ENCODE results near the gene GATD1. TPM values are rescaled to one million over a fixed set of nuclear protein-coding genes. Genes with fewer than 3 reads are reported as not detected.

GATD1 gene
- polyA plus RNA-seq, 3 donors: 47.3 to 62.5 (median 53.8) TPM

Other genes with a start within 250 kb of the GATD1 start
- gene HRAS, start 241.9 kb downstream of the GATD1 start, polyA plus RNA-seq (ENCODE audit: insufficient read length in 3 of 3): 10 to 100 TPM; 36.8 to 44.5 (median 39.2) TPM
- gene LRRC56, start 240.0 kb downstream of the GATD1 start, polyA plus RNA-seq (ENCODE audit: insufficient read length in 3 of 3): 1 to 10 TPM; 2.7 to 3.2 (median 3.0) TPM
- 1 to 10 TPM; 2.6 to 2.7 (median 2.6) TPM for gene LMNTD2, start 216.7 kb downstream of the GATD1 start, polyA plus RNA-seq (ENCODE audit: insufficient read length in 3 of 3)
- 10 to 100 TPM; 33.3 to 42.0 (median 37.5) TPM for gene RASSF7, start 216.5 kb downstream of the GATD1 start, polyA plus RNA-seq (ENCODE audit: insufficient read length in 3 of 3)
- 10 to 100 TPM; 17.9 to 20.7 (median 18.4) TPM for gene PHRF1, start 201.0 kb downstream of the GATD1 start, polyA plus RNA-seq (ENCODE audit: insufficient read length in 3 of 3)
- gene IRF7, start 161.5 kb downstream of the GATD1 start, polyA plus RNA-seq (ENCODE audit: insufficient read length in 3 of 3): 1 to 10 TPM; 5.9 to 8.0 (median 7.3) TPM
- gene CDHR5, start 152.5 kb downstream of the GATD1 start, polyA plus RNA-seq (ENCODE audit: insufficient read length in 3 of 3): 10 to 100 TPM; 31.0 to 42.2 (median 41.3) TPM
- gene SCT, start 150.3 kb downstream of the GATD1 start, polyA plus RNA-seq (ENCODE audit: insufficient read length in 3 of 3): 1 to 10 TPM in 2 of 3 donors, under 1 TPM in 1; 0.76 to 1.6 (median 1.5) TPM
- gene DRD4, start 140.2 kb downstream of the GATD1 start, polyA plus RNA-seq (ENCODE audit: insufficient read length in 3 of 3): 1 to 10 TPM; 1.4 to 2.4 (median 1.6) TPM
- gene DEAF1, start 82.3 kb downstream of the GATD1 start, polyA plus RNA-seq (ENCODE audit: insufficient read length in 3 of 3): 10 to 100 TPM; 30.6 to 52.9 (median 43.5) TPM
- 10 to 100 TPM; 31.0 to 38.4 (median 33.2) TPM for gene TMEM80, start 81.7 kb downstream of the GATD1 start, polyA plus RNA-seq (ENCODE audit: insufficient read length in 3 of 3)
- 100 to 1,000 TPM in 1 of 3 donors, 10 to 100 TPM in 2; 89.8 to 112 (median 91.2) TPM for gene EPS8L2, start 71.3 kb downstream of the GATD1 start, polyA plus RNA-seq (ENCODE audit: insufficient read length in 3 of 3)
- 100 to 1,000 TPM; 109 to 129 (median 120) TPM for gene TALDO1, start 30.0 kb downstream of the GATD1 start, polyA plus RNA-seq (ENCODE audit: insufficient read length in 3 of 3)
- under 1 TPM; 0.24 to 0.29 (median 0.27) TPM for gene CEND1, start 12.6 kb upstream of the GATD1 start, polyA plus RNA-seq (ENCODE audit: insufficient read length in 3 of 3)
- gene SLC25A22, start 20.8 kb upstream of the GATD1 start, polyA plus RNA-seq (ENCODE audit: insufficient read length in 3 of 3): 10 to 100 TPM; 10.8 to 11.5 (median 10.9) TPM
- 1 to 10 TPM; 5.4 to 6.9 (median 5.6) TPM for gene PIDD1, start 27.7 kb upstream of the GATD1 start, polyA plus RNA-seq (ENCODE audit: insufficient read length in 3 of 3)
- gene RPLP2, start 32.5 kb upstream of the GATD1 start, polyA plus RNA-seq (ENCODE audit: insufficient read length in 3 of 3): 100 to 1,000 TPM; 827 to 976 (median 885) TPM
- gene PNPLA2, start 41.4 kb upstream of the GATD1 start, polyA plus RNA-seq (ENCODE audit: insufficient read length in 3 of 3): 10 to 100 TPM; 32.7 to 45.4 (median 38.1) TPM
- gene CRACR2B, start 50.4 kb upstream of the GATD1 start, polyA plus RNA-seq (ENCODE audit: insufficient read length in 3 of 3): 10 to 100 TPM in 1 of 3 donors, 1 to 10 TPM in 2; 9.1 to 12.0 (median 9.7) TPM
- gene CD151, start 55.5 kb upstream of the GATD1 start, polyA plus RNA-seq (ENCODE audit: insufficient read length in 3 of 3): 100 to 1,000 TPM; 184 to 238 (median 188) TPM
- gene POLR2L, start 65.0 kb upstream of the GATD1 start, polyA plus RNA-seq (ENCODE audit: insufficient read length in 3 of 3): 100 to 1,000 TPM in 1 of 3 donors, 10 to 100 TPM in 2; 76.3 to 103 (median 86.9) TPM
- 10 to 100 TPM; 55.0 to 71.2 (median 64.1) TPM for gene TSPAN4, start 65.4 kb upstream of the GATD1 start, polyA plus RNA-seq (ENCODE audit: insufficient read length in 3 of 3)
- 100 to 1,000 TPM; 103 to 117 (median 110) TPM for gene CHID1, start 133.3 kb upstream of the GATD1 start, polyA plus RNA-seq (ENCODE audit: insufficient read length in 3 of 3)
- gene AP2A2, start 148.4 kb upstream of the GATD1 start, polyA plus RNA-seq (ENCODE audit: insufficient read length in 3 of 3): 10 to 100 TPM; 96.8 to 99.9 (median 98.5) TPM

Measured in right renal cortex interstitium (tissue), 3 donors.